ENCODE data around the gene DAD1. TPM values are rescaled to one million over a fixed set of nuclear protein-coding genes. Genes with fewer than 3 reads are reported as not detected.

Gene DAD1
- total and polyA plus RNA-seq, 7 donors, result 115 to 274 (median 160) TPM

GRCh38 chr14:22524784-22525161 is 64.3 kb downstream of the DAD1 start:
- H3K27ac ChIP-seq, result peak overlapping the region in 1 of 4 donors; percentile 13
- no peaks in the 10 kb centered on the region for H3K9me3 ChIP-seq
- peaks cover 0 to 42% (median 17%) of the 10 kb centered on the region in 4 donors for H3K4me1 ChIP-seq
- intact Hi-C loops (cut with DNase I), result no loop called here
- no peak for TF ChIP-seq CTCF (IDR thresholded peaks at IDR 0.05)
- no peak for TF ChIP-seq EP300 (IDR thresholded peaks at IDR 0.05)
- TF ChIP-seq POLR2A (IDR thresholded peaks at IDR 0.05), result no peak
- no peak for TF ChIP-seq POLR2AphosphoS5 (IDR thresholded peaks at IDR 0.05)
- H3K4me3 ChIP-seq, result no peak overlapping the region
- no peaks in the 10 kb centered on the region for H3K27me3 ChIP-seq
- DNase-seq, result no peak
- H3K36me3 ChIP-seq, result no peaks in the 10 kb centered on the region

- TF ChIP-seq EP300 (IDR thresholded peaks at IDR 0.05) (no peak), POLR2A (IDR thresholded peaks at IDR 0.05) (no peak), CTCF (IDR thresholded peaks at IDR 0.05) (no peak), POLR2AphosphoS5 (IDR thresholded peaks at IDR 0.05) (no peak)
- DNase-seq, result no peak
- Histone ChIP-seq H3K36me3 (no peaks in the 10 kb centered on the region), H3K4me3 (no peak overlapping the region), H3K9me3 (no peaks in the 10 kb centered on the region), H3K27ac (peak overlapping the region in 1 of 4 donors; percentile 13), H3K27me3 (no peaks in the 10 kb centered on the region), H3K4me1 (peaks cover 0 to 44% (median 17%) of the 10 kb centered on the region in 4 donors)
- 80 to 91% methylated on average over 11 of the region's 11 CpGs for WGBS, 2 donors
- intact Hi-C loops (cut with DNase I), result no loop called here
Observed at GRCh38 chr14:22524115-22524783, 64.8 kb downstream of the DAD1 start.

GRCh38 chr14:22523283-22523682 is 65.7 kb downstream of the DAD1 start:
- H3K27ac ChIP-seq, result no peak overlapping the region

GRCh38 chr14:22522466-22522957 is 66.5 kb downstream of the DAD1 start:
- Histone ChIP-seq H3K27ac (peak overlapping the region in 1 of 4 donors; percentile 33), H3K4me3 (no peak overlapping the region), H3K4me1 (peaks cover 0 to 47% (median 17%) of the 10 kb centered on the region in 4 donors), H3K36me3 (no peaks in the 10 kb centered on the region), H3K27me3 (no peaks in the 10 kb centered on the region), H3K9me3 (no peaks in the 10 kb centered on the region)
- intact Hi-C loops (cut with DNase I), result no loop called here
- no peak for DNase-seq
- 57 to 71% methylated on average over 1 of the region's 1 CpG for WGBS, 2 donors
- TF ChIP-seq EP300 (IDR thresholded peaks at IDR 0.05) (no peak), POLR2AphosphoS5 (IDR thresholded peaks at IDR 0.05) (no peak), POLR2A (IDR thresholded peaks at IDR 0.05) (no peak), CTCF (IDR thresholded peaks at IDR 0.05) (no peak)

More at GRCh38 chr14:22523283-22523682, 65.7 kb downstream of the DAD1 start:
- Histone ChIP-seq H3K27me3 (no peaks in the 10 kb centered on the region), H3K4me3 (no peak overlapping the region), H3K9me3 (no peaks in the 10 kb centered on the region), H3K4me1 (peaks cover 0 to 44% (median 17%) of the 10 kb centered on the region in 4 donors), H3K36me3 (no peaks in the 10 kb centered on the region)
- DNase-seq, result no peak
- intact Hi-C loops (cut with DNase I), result no loop called here
- TF ChIP-seq EP300 (IDR thresholded peaks at IDR 0.05), result no peak

- 38 to 56% methylated on average over 4 of the region's 4 CpGs for WGBS, 2 donors
- H3K36me3 ChIP-seq, result no peaks in the 10 kb centered on the region
- peaks cover 0 to 56% (median 26%) of the 10 kb centered on the region in 4 donors for H3K4me1 ChIP-seq
- TF ChIP-seq EP300 (IDR thresholded peaks at IDR 0.05) (no peak), CTCF (IDR thresholded peaks at IDR 0.05) (no peak), POLR2A (IDR thresholded peaks at IDR 0.05) (no peak), POLR2AphosphoS5 (IDR thresholded peaks at IDR 0.05) (no peak)
- intact Hi-C loops (cut with DNase I), result no loop called here
- no peak for DNase-seq
- no peak overlapping the region for H3K4me3 ChIP-seq
- H3K9me3 ChIP-seq, result no peaks in the 10 kb centered on the region
- H3K27me3 ChIP-seq, result no peaks in the 10 kb centered on the region
- H3K27ac ChIP-seq, result peak overlapping the region in 1 of 4 donors; percentile 33
Observed at GRCh38 chr14:22521449-22522239, 67.4 kb downstream of the DAD1 start.

All from sigmoid colon (tissue), 7 donors.